Measurements from ENCODE around the gene CCDC38. TPM values are rescaled to one million over a fixed set of nuclear protein-coding genes. Genes with fewer than 3 reads are reported as not detected.
"Not testable (repeated sequence)": the region's sequence is repeated elsewhere in the genome, so short reads cannot be mapped to it uniquely, and the experiment has no call there.

Gene CCDC38
- total RNA-seq, 1 experiment from 2014 or later, result not detected

DNA sequence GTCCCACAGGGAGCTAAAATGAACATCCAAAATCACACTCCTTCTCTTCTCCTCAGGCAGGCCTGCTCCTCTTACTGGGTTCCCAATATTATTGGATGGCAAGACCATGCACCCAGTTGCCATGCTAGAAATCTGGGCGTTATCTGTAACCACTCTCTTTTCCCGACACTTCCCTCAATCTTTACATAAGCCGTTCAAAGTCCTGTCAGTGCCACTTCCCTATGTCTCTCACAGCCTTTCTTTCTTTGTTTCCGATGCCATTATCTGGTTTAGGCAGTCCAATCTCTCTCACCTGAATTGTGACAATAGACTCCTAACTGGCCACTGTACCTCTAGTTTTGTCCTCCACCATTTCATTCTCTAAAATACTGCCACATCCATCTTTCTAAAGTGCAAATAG, 59.5 kb downstream of the CCDC38 start:
- no peak for DNase-seq (ENCODE audit: low read depth)

DNA sequence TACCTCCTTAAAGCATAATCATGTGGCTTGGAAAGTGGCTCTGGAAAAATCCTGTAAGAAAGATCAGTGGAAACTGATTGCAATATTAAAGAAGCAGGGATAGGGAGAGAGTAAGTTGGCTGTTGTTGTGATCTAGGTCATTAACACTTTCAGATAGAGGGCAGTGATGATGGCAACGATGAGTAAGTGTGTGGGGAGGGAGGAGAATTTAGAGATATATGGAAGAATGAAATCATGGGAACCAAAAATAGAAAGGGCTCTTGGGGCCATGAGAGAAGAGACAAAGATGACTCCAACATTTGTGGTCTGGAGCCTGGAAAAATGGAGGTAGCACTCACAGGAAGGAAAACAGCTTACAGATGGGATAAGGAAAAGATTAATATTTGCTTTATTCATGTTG, 60.3 kb downstream of the CCDC38 start:
- DNase-seq (ENCODE audit: low read depth), result peak; percentile 55

DNA sequence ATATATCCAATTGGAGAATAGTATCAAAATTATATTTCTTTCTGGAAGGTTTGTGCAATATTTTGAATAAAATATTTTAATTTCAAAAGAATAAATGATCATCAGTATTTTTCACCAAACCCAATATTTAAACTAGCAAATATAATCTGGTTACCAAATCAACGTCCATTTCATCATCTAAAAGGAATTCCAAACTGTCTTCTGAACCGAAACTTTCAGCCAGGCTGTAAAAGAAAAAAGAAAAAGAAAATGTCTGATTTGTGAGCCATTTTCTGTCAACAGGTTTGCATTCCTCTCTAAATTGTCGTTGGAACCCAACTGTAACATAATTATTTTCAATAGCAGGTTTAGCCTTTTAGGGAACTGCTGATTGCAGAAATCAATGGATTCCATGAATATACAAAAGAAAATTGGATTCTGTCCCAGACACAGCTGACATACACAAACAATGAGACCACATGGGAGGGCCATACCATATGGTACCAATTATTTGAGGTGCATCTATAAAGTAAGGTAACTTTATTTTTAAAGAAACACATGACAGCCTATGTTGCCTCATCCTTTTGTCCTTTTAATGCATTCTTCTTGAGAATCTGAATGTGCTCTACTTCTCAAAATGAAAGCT, 61.0 kb downstream of the CCDC38 start:
- no peak for DNase-seq (ENCODE audit: low read depth)

DNA sequence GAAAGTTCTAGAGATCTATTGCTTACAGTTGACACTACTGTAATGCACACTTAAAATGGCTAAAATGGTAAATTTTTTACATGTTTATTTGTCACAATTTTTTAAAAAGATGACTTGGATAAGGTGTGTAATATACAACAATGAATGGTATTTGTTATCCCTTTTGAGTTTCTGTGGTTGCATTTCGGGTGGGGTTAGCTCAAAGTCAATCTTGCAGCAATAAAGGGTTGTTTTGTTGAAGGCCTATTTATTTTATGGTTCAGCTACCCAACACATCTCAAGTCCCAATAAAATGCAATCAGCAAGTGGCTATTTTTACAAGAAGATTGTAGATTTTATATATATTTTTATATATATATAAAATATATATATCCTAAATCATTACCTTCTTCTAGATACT, 61.5 kb downstream of the CCDC38 start:
- no peak for DNase-seq (ENCODE audit: low read depth)

DNA sequence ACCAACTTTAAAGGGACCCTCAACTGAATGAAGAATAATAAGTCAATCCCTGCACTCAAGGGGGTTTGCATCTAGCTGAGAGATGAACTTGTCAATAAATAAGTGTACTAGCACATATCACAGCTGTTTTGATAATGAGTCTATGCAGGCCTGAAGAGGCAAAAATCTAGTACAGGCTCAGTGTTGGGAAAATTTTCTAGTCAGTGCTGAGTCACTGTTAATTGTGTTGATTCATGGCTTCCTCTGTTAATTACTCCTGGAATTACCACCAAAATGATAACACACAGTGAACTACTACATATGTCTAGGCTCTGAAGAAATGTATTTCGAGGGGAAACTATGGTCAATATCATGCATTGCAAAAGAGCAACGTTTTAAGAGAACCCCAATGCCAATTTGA, 64.8 kb downstream of the CCDC38 start:
- DNase-seq (ENCODE audit: low read depth), result no peak

DNA sequence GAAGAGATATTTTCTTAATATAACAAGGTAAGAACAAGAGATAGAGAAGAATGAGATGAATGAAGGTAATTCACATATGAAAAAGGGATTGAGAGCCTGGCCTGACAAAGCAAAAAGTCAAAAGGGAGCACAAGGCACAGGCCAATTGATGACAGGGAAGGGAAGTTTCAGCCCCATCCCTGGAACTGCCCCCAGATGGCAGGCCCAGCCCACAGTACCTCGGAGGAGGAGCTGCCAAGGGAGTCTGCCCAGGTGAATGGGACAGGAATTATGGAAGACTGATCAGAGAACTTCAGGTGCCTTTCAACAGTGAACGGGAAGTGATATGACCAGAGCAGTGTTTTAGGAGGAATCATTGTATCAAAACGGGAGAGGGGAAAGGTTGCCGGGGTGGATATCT, 68.0 kb downstream of the CCDC38 start:
- DNase-seq (ENCODE audit: low read depth), result no peak

DNA sequence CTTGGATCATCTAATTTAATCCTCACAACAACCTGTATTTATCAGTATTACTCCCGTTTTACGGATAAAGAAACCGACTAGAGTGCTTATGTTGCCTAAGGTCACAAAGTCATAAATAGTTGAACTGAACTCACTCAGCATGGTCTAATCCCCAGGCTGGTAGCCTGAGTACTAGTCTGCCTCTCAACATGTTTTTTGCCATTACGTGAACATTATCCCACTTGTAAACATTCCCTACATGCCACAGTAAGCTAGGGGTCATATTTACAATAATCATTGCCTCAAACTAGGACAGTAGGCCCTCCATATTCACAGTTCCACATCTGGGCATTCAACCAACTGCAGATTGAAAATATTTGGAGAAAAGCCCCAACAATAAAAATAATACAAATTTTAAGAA, 71.5 kb downstream of the CCDC38 start:
- no peak for DNase-seq (ENCODE audit: low read depth)

DNA sequence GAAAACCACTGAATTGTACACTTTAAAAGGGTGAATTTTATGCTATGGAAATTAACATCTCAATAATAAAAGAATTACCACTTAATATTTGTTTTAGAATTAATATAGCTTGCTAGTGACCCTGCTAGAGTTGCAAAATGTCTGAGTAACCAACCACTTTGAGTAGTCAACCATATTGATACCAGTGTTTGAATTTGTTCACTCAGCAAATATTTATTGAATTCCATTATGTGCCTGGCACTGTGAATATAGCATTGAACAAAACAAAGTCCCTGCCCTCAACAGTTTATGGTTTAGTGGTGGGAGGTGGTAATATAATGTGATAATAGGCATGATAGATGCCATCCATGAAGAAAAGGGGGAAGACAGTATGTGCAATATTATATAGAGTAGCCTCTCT, 79.1 kb downstream of the CCDC38 start:
- no peak for DNase-seq (ENCODE audit: low read depth)

DNA sequence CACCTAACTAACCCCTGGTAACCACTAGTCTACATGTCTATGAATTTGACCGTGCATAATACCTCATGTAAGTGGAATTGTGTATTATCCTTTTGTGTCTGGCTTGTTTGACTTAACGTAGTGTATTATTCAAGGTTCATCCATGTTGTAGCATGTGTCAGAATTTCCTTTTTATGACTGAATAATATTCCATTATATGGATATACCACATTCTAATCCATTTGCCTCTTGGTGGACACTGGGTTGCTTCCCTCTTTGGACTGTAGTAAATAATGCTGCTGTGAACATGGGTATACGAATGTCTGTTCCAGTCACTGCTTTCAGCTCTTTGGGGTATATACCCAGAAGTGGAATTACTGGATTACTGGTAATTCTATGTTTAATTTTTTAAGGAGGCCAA, 80.4 kb downstream of the CCDC38 start:
- DNase-seq (ENCODE audit: low read depth), result no peak

DNA sequence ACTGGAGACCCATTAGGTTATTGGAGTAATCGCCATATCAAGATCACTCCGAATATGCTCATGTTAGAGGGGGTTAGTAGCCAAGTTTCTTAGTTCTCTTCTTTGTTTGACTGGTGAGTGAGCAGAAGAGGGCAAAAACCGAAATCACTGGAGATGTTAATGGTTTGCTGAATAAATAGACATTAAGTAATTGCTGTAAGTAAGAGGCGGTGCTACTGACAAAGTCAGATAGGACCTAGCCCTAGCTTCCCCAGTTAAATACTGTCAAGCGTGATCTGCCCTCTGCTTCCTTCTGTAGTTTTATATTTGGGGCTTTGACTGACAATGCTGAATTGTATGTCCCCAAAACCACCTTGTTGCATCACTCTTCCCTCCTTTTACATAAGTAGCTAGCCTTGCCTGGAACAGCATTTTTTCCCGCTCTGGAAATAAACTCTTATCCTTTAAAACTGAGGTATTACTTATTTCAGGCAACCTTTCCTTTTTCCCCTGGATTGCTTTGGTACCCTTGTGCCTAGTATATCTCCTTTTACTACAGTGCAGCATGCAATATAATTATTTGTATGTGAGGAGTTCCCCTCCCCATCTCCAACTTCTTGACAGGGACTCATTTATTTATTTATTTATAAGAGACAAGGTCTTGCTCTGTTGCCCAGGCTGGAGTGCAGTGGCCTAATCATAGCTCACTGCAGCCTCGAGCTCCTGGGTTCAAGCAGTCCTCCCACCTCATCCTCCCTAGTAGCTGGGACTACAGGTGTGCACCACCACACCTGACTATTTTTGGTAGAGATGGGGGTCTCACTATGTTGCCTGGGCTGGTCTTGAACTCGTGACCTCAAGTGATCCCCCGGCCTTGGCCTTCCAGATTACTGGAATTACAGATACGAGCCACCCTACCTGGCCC, 82.2 kb downstream of the CCDC38 start:
- DNase-seq (ENCODE audit: low read depth), result no peak

DNA sequence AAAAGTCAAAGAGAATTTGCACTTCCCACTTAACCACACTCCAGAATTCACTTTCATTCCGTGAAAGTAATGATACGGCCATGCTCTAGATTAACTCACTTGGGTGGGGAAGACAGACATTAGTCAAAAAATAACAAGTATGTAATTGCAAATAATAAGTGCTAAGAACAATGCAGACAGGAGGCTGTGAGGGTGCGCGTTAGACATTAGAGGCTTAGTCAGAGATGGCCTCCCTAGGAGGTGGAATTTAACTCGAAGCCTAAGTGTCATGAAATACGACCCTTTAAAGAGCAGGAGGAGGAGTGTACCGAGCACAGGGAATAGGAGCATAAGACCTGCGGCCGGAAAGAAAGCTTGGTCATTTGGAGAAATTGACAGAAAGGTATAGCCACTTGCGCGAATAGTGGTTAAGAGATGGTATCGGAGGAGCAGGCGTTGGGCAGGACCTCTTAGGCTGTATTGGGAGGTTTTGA, 83.0 kb downstream of the CCDC38 start:
- DNase-seq (ENCODE audit: low read depth), result peak; percentile 40

DNA sequence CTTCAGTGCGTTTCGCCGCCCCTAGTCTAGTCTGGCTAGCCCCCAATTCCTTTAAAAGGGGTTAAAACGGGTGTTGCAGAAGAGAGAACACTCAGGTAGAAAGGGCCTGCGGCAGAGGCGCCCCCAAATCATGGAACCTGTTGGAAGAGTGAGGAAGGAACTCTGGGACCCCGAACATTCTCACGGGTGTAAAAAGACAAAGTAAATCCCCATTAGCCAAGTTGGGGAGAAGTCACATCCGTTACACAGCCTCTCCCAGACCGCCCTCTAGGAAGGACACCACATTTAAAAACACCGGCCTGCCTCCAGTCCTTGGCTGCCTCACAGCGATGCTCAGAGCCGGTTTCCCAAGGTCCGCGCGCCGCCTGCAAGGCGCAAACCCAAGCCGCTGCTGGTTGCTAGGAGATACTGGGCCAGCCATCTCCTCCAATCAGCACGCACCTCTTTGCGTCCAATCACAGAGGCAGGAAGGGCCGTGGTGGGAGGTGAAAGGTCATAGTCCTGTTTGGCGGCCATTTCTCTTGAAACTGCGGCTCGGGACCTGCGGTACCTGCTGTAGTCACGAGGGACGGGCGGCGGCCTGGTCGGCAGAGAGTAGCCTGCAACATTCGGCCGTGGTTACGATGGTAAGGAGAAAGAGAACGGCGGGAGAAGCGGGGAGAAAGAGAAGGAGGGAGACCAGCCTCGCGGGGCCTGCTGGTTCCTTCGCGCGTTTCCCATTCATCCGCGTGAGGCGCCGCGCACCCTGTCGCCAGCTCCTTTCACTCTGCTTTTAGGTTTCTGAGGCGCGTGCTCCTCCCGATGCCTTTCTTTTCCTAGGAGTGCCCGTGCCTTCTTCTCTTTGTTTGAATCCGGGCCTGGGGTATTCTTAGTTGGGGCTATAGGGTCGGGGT, 83.7 kb downstream of the CCDC38 start, which contains the start of gene SNRPF:
TSS of gene SNRPF (plus strand) at position 502 of the 893 bp plus-strand sequence. CDS start at position 624, 122 bp downstream.
- peak; percentile 97 for DNase-seq (ENCODE audit: low read depth)

DNA sequence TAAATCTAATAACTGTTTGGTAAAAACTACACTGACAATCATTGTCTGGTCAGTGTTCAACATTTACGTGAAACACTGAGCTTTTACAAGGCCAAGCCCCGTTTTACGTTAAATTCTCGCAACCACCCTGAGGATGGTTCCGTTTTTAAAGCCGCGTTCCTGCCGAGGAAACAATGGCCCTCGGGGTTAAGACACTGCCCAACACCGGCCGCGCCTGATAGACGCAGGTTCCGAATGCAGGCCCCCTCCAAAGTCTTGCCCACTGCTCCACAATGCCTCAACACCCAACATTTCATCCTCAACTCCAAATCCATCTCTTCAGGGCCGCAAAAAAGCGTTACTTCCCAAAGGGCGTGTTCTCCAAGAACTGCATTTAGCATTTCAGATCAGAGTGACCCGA, 84.6 kb downstream of the CCDC38 start:
- no peak for DNase-seq (ENCODE audit: low read depth)

DNA sequence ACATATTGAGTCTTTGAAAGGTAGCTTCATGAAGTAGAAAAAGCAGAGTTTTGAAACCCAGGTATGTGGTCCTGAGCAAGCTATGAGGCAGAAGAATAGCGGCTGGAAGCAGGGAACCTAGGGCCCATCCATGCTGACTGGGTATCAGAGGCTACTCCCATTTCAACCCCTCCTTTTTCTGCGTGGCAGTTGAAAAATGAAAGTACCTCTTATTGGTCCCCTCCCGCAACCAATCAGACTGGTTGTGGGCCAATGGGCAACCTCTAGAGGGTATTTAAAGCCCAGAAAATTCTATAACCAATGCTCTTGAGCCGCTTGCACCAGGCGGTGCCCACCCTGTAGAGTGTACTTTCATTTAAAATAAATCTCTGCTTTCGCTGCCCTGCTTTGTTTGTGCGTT, 85.3 kb downstream of the CCDC38 start:
- DNase-seq (ENCODE audit: low read depth), result no peak

DNA sequence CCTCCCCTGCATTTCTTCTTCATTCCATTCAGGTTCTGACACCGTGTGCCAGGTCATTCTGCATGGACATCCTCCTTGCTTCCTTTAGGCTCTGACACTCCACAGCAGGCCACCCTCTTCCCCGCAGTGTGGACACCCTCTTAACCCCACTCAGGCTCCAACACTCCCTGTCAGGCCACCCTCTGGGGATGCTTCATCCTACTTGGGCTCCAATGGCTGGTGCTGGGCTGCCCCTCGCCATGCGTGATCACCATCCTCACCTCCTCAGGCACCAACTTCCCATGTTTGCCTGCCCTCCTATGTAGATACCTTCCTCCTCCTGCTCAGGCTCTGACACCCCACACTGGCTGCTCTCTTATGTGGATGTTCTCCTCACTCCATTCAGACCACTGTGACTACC, 90.3 kb downstream of the CCDC38 start:
- DNase-seq (ENCODE audit: low read depth), result no peak

DNA sequence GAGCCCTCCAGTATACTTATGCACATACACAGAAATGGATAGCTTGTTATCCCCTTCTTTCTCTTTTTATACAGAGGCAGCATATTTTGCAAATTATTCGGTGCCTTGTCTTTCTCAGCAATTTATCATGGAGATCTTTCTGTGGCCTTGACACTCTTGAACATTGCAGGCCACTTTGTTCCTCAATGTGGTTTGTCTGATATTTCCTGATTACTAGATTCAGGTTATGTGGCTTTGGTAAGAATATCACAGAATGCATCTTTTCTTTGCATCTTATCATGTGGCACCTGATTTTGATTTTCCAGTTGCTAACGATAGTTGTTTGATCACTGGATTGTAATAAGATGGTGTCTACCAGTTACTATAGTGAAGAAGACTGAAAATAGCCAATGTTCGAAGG, 90.8 kb downstream of the CCDC38 start:
- DNase-seq (ENCODE audit: low read depth), result no peak

DNA sequence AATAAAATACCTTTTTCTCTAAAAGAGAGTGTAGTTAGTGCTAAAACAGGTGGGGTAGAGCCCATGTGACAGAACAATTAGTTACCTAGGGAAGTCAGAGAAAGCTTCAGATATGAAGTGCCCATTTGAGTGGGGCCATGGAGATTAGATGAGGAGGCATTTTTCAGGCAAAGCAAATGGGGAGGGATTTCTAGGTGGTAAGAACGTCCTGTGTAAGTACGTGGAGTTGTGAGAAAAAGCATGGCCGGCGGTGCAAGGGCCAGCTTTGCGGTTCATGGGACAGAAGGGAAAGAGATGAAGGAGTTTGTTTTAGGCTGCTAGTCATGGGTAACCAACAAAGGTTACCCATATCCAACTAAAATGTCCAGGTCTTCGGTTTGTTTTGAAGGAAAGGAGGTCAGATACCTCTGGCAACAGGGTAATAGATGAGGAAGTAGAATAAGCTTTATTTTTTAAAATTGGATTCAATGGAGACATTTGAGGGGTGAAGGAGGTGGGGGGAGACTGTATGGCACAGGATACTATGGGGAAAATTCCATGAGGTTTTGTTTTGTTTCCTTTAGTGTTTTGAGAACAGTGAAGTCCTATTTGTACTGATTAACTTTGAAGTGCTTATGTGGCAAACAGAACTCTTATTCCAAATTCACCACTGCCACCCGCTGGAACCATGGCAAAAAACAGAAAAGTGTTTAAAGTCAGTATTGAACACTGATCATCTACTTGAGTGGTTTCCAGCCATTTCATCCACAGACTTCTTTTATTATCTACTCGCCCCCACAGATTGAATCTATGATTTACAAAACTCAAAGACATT, 93.6 kb downstream of the CCDC38 start:
- peak; percentile 40 for DNase-seq (ENCODE audit: low read depth)

DNA sequence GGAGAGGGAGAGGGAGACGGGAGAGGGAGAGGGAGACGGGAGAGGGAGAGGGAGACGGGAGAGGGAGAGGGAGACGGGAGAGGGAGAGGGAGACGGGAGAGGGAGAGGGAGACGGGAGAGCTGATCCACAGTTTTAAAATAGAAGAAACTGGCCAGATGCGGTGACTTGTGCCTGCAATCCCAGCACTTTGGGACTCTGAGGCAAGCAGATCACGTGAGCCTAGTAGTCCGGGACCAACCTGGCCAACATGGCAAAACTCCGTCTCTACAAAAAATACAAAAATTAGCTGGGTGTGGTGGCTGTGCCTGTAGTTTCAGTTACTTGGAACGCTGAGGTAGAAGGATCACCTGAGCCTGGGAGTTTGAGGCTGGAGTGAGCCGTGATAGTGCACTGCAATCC, 100.0 kb downstream of the CCDC38 start:
- not testable (repeated sequence) for DNase-seq (ENCODE audit: low read depth)

DNA sequence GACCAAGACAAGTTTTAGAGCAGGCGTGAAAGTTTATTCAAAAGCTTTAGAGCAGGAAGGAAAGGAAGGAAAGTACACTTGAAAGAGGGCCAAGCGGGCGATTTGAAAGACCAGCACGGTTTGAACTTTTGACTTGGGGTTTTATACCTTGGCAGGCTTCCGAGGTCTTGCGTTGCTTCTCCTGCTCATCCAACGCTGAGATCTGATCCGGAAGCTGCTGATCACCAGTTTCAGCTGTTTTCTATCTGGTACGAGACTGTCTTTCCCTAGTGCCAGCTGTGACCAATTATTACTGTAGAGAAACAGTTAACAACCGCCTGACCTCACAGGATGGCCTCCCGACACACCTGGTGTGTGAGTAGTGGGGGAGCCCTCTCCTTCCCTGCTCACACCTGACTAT, 104.3 kb downstream of the CCDC38 start:
- peak; percentile 92 for DNase-seq (ENCODE audit: low read depth)

DNA sequence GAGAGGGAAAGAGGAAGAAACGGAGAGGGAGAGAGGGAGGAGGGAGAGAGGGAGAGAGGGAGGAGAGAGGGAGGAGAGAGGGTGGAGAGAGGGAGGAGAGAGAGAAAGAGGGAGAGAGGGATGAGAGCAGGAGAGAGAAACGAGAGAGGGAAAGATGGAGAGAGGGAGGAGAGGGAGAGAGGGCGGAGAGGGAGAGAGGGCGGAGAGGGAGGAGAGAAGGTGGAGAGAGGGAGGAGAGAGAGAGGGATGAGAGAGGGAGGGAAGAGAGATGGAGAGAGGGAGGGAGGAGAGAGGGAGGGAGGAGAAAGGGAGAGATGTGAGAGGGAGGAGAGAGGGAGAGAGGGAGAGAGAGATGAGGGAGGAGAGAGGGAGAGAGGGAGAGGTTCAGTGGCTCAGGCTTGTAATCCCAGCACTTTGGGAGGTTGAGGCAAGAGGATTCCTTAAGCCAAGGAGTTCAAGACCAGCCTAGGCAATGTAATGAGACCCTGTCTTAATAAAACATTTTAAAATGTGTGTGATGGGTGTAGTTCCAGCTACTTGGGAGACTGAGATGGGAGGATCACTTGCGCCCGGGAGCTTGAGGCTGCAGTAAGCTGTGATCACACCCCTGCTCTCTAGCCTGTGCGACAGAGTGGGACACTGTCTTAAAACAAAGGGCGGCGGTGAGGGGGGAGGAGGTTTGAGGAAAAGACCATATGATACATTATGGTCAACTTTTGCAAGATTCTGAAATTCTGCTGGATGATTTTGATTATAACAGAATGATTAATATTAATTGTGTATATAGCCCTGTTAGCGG, 105.0 kb downstream of the CCDC38 start:
- no peak for DNase-seq (ENCODE audit: low read depth)
